ENCODE measurements around the gene UGT1A3.

Gene UGT1A3

GRCh38 chr2:233758849-233759248 is 30.0 kb downstream of the UGT1A3 start:
- TF ChIP-seq MAX (IDR thresholded peaks at IDR 0.05) (no peak), EP300 (IDR thresholded peaks at IDR 0.05; ENCODE audit: borderline replicate concordance) (no peak), TAF1 (IDR thresholded peaks at IDR 0.05; ENCODE audit: low read depth) (no peak), TEAD4 (IDR thresholded peaks at IDR 0.05) (no peak), NFIC (IDR thresholded peaks at IDR 0.05) (no peak), USF1 (IDR thresholded peaks at IDR 0.05) (no peak), CREB1 (IDR thresholded peaks at IDR 0.05; ENCODE audit: low read depth) (no peak), TCF12 (IDR thresholded peaks at IDR 0.05; ENCODE audit: low read depth) (no peak), YY1 (IDR thresholded peaks at IDR 0.05; ENCODE audit: low read depth) (no peak), REST (IDR thresholded peaks at IDR 0.05; ENCODE audit: low read depth) (no peak), FOXM1 (IDR thresholded peaks at IDR 0.05; ENCODE audit: borderline replicate concordance, low read depth) (no peak), EGR1 (IDR thresholded peaks at IDR 0.05) (no peak), CEBPB (IDR thresholded peaks at IDR 0.05) (no peak), ZBTB7A (IDR thresholded peaks at IDR 0.05; ENCODE audit: low read depth) (no peak), RAD21 (IDR thresholded peaks at IDR 0.05; ENCODE audit: low read depth) (no peak)

- no peak for TF ChIP-seq NFIC (IDR thresholded peaks at IDR 0.05)
- TF ChIP-seq REST (IDR thresholded peaks at IDR 0.05; ENCODE audit: low read depth) = no peak
- TF ChIP-seq EGR1 (IDR thresholded peaks at IDR 0.05) = no peak
- no peak for TF ChIP-seq YY1 (IDR thresholded peaks at IDR 0.05; ENCODE audit: low read depth)
- no peak for TF ChIP-seq TEAD4 (IDR thresholded peaks at IDR 0.05)
- TF ChIP-seq MAX (IDR thresholded peaks at IDR 0.05) = no peak
- TF ChIP-seq EP300 (IDR thresholded peaks at IDR 0.05; ENCODE audit: borderline replicate concordance) = no peak
- TF ChIP-seq USF1 (IDR thresholded peaks at IDR 0.05) = no peak
- TF ChIP-seq ZBTB7A (IDR thresholded peaks at IDR 0.05; ENCODE audit: low read depth) = no peak
- TF ChIP-seq TAF1 (IDR thresholded peaks at IDR 0.05; ENCODE audit: low read depth) = no peak
- no peak for TF ChIP-seq RAD21 (IDR thresholded peaks at IDR 0.05; ENCODE audit: low read depth)
- TF ChIP-seq FOXM1 (IDR thresholded peaks at IDR 0.05; ENCODE audit: borderline replicate concordance, low read depth) = no peak
- no peak for TF ChIP-seq TCF12 (IDR thresholded peaks at IDR 0.05; ENCODE audit: low read depth)
- no peak for TF ChIP-seq CREB1 (IDR thresholded peaks at IDR 0.05; ENCODE audit: low read depth)
Measured at GRCh38 chr2:233760043-233760442, 31.2 kb downstream of the UGT1A3 start, which contains the start of gene UGT1A1. TSS of gene UGT1A1 (plus strand) at chr2:233760270. CDS start at chr2:233760288, 18 bp downstream.

GRCh38 chr2:233761040-233761769 is 32.4 kb downstream of the UGT1A3 start:
- no peak for TF ChIP-seq NFIC (IDR thresholded peaks at IDR 0.05)
- TF ChIP-seq USF1 (IDR thresholded peaks at IDR 0.05) = no peak
- no peak for TF ChIP-seq REST (IDR thresholded peaks at IDR 0.05; ENCODE audit: low read depth)
- TF ChIP-seq EP300 (IDR thresholded peaks at IDR 0.05; ENCODE audit: borderline replicate concordance) = no peak
- TF ChIP-seq TCF12 (IDR thresholded peaks at IDR 0.05; ENCODE audit: low read depth) = no peak
- TF ChIP-seq CEBPB (IDR thresholded peaks at IDR 0.05) = no peak
- TF ChIP-seq FOXM1 (IDR thresholded peaks at IDR 0.05; ENCODE audit: borderline replicate concordance, low read depth) = no peak
- no peak for TF ChIP-seq TAF1 (IDR thresholded peaks at IDR 0.05; ENCODE audit: low read depth)
- no peak for TF ChIP-seq MAX (IDR thresholded peaks at IDR 0.05)
- no peak for TF ChIP-seq CREB1 (IDR thresholded peaks at IDR 0.05; ENCODE audit: low read depth)
- no peak for TF ChIP-seq YY1 (IDR thresholded peaks at IDR 0.05; ENCODE audit: low read depth)
- TF ChIP-seq EGR1 (IDR thresholded peaks at IDR 0.05) = no peak
- TF ChIP-seq TEAD4 (IDR thresholded peaks at IDR 0.05) = no peak
